PC-3 (cell line): Measurements from ENCODE around the gene PPP4R4. TPM values are rescaled to one million over a fixed set of nuclear protein-coding genes. Genes with fewer than 3 reads are reported as not detected.

Experiments
- ATAC-seq: fragments of 200-7000 bp; cut with Tn5 transposase; 2 replicates; pipeline ENCODE4 v1.9.1; 2020; ENCODE audit warnings: mild to moderate bottlenecking, moderate library complexity
- BruUV-seq: library from RNA; stranded (reverse); fragments of 400-500 nt; replicated peaks from 2 replicates; lab custom pipeline; 2021; lab: Mats Ljungman, UMichigan
- CTCF ChIA-PET: fragments of 300-600 bp; sonication (Branson Sonifier 250); formaldehyde crosslinking; loops from one replicate; lab custom pipeline; 2022; ENCODE audit warnings: antibody characterized with exemption; lab: Charles Lee
- POLR2A ChIA-PET: fragments of 300-600 bp; sonication (Branson Sonifier 250); formaldehyde crosslinking; loops from one replicate; lab custom pipeline; 2022; ENCODE audit warnings: antibody characterized with exemption; ENCODE audit not compliant: unreplicated experiment; lab: Charles Lee
- DNase-seq: peaks from one replicate; pipeline ENCODE4 v3.0.0-alpha.2; 2015
- H2AFZ ChIP-seq: fragments of 300-600 bp; sonication (generic); 2 replicates; pipeline ENCODE4 v1.6.0; 2016; ENCODE audit warnings: antibody characterized with exemption, low read length
- H3F3A ChIP-seq: fragments of 300-600 bp; sonication (generic); one replicate; pipeline ENCODE4 v1.6.0; 2017; ENCODE audit warnings: antibody characterized with exemption, low read length, control low read depth, mild to moderate bottlenecking; ENCODE audit not compliant: unreplicated experiment
- H3K27ac ChIP-seq: fragments of 300-600 bp; sonication (generic); 2 replicates; pipeline ENCODE4 v1.5.1; 2016; ENCODE audit warnings: mild to moderate bottlenecking, low read length
- H3K27me3 ChIP-seq: fragments of 300-600 bp; sonication (generic); 2 replicates; pipeline ENCODE4 v1.6.1; 2016; ENCODE audit warnings: low read length, mixed read lengths
- H3K36me3 ChIP-seq: fragments of 300-600 bp; sonication (generic); 2 replicates; pipeline ENCODE4 v1.6.1; 2016; ENCODE audit warnings: low read depth, mixed run types, low read length, mixed read lengths
- H3K4me1 ChIP-seq: fragments of 300-600 bp; sonication (generic); 2 replicates; pipeline ENCODE4 v1.5.1; 2016; ENCODE audit warnings: low read length; ENCODE audit not compliant: insufficient read depth
- H3K4me2 ChIP-seq: fragments of 300-600 bp; sonication (generic); 2 replicates; pipeline ENCODE4 v1.6.0; 2016; ENCODE audit warnings: low read length
- H3K4me3 ChIP-seq: fragments of 300-600 bp; sonication (generic); 2 replicates; pipeline ENCODE4 v1.5.1; 2016; ENCODE audit warnings: mild to moderate bottlenecking, low read length, mixed read lengths
- H3K79me2 ChIP-seq: fragments of 300-600 bp; sonication (generic); 2 replicates; pipeline ENCODE4 v1.6.1; 2017; ENCODE audit warnings: low read length, mixed read lengths
- H3K9ac ChIP-seq: fragments of 300-600 bp; sonication (generic); 2 replicates; pipeline ENCODE4 v1.6.0; 2016; ENCODE audit warnings: mild to moderate bottlenecking, low read length
- H3K9me2 ChIP-seq: fragments of 300-600 bp; sonication (generic); replicated peaks from 2 replicates; pipeline ENCODE4 v1.6.1; 2016; ENCODE audit warnings: mixed run types, low read length, mixed read lengths
- H3K9me3 ChIP-seq: fragments of 300-600 bp; sonication (generic); 2 replicates; pipeline ENCODE4 v1.6.1; 2016; ENCODE audit warnings: low read length, mixed read lengths
- H4K20me1 ChIP-seq: fragments of 300-600 bp; sonication (generic); 2 replicates; pipeline ENCODE4 v1.6.1; 2016; ENCODE audit warnings: low read length, mixed read lengths
- EZH2 ChIP-seq: fragments of 300-600 bp; sonication (generic); IDR thresholded peaks from one replicate; pipeline ENCODE4 v1.6.1; 2017; ENCODE audit warnings: antibody characterized with exemption, mild to moderate bottlenecking, low read length; ENCODE audit not compliant: unreplicated experiment
- EZH2phosphoT487 ChIP-seq: fragments of 300-600 bp; sonication (generic); IDR thresholded peaks from 2 replicates; pipeline ENCODE4 v1.6.1; 2018; ENCODE audit warnings: mild to moderate bottlenecking, antibody characterized with exemption, low read length, borderline replicate concordance
- intact Hi-C: fragments of 100-400 bp; cut with micrococcal nuclease; formaldehyde crosslinking; loops from 2 replicates; pipeline ENCODE4 v1.9.0; 2023
- total RNA-seq: library from RNA; depleted of rRNA; stranded (reverse); fragments of >200 nt; gene quantifications from 2 replicates; pipeline ENCODE4 v1.2.3, GENCODE V29; 2014
- TF ChIP-seq, protein P1 (sequence below): fragments of 300-600 bp; sonication (generic); conservative IDR thresholded peaks from 2 replicates; pipeline ENCODE4 v1.5.1; 2017; ENCODE audit warnings: antibody characterized with exemption, low read depth, mild to moderate bottlenecking, low read length

The PPP4R4 gene
- total RNA-seq, 1 experiment from 2014 or later: 0.11 TPM

DNA sequence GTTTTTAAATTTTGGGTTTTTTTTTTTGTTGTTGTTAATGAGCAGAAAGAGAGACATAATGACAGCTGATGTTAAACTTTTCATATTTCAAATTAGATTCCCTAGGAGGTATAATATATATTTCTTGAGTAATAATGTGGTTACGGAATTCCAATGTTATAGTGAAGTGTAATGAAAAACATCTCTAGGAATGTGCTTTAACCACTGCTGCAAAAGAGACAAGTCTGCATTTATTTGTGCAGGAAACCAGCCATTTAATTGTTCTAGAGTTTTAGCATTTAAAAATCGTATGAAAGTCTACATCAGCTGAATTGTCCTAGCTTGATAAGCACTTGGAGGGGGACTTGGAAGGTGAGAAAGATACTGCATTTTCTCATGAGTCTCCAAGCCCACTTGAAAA lies 104.6 kb downstream of the PPP4R4 start:
- DNase-seq (no peak), ATAC-seq (no peak)
- no peaks in the 10 kb centered on the region for H3K4me1 ChIP-seq
- ChIA-PET POLR2A (no interaction called here), CTCF (no interaction called here)
- TF ChIP-seq EZH2phosphoT487 (no peak), EZH2 (no peak)
- TF ChIP-seq, protein P1, sequence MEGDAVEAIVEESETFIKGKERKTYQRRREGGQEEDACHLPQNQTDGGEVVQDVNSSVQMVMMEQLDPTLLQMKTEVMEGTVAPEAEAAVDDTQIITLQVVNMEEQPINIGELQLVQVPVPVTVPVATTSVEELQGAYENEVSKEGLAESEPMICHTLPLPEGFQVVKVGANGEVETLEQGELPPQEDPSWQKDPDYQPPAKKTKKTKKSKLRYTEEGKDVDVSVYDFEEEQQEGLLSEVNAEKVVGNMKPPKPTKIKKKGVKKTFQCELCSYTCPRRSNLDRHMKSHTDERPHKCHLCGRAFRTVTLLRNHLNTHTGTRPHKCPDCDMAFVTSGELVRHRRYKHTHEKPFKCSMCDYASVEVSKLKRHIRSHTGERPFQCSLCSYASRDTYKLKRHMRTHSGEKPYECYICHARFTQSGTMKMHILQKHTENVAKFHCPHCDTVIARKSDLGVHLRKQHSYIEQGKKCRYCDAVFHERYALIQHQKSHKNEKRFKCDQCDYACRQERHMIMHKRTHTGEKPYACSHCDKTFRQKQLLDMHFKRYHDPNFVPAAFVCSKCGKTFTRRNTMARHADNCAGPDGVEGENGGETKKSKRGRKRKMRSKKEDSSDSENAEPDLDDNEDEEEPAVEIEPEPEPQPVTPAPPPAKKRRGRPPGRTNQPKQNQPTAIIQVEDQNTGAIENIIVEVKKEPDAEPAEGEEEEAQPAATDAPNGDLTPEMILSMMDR: no peak
- H3K27ac ChIP-seq: no peak overlapping the region
- intact Hi-C loops: no loop called here
- H2AFZ ChIP-seq: no peak overlapping the region
- H3K9me3 ChIP-seq: no peaks in the 10 kb centered on the region
- H3K36me3 ChIP-seq: no peaks in the 10 kb centered on the region
- no peaks in the 10 kb centered on the region for H3F3A ChIP-seq
- H3K9me2 ChIP-seq: no peaks in the 10 kb centered on the region
- H3K27me3 ChIP-seq: 0 out of 2 replicates have a peak, but pooled peaks cover 3% of the 10 kb centered on the region
- BruUV-seq: no TSS peak
- no peaks in the 10 kb centered on the region for H3K79me2 ChIP-seq
- no peaks in the 10 kb centered on the region for H4K20me1 ChIP-seq
- H3K4me3 ChIP-seq: no peak overlapping the region
- H3K9ac ChIP-seq: no peak overlapping the region
- no peak overlapping the region for H3K4me2 ChIP-seq

DNA sequence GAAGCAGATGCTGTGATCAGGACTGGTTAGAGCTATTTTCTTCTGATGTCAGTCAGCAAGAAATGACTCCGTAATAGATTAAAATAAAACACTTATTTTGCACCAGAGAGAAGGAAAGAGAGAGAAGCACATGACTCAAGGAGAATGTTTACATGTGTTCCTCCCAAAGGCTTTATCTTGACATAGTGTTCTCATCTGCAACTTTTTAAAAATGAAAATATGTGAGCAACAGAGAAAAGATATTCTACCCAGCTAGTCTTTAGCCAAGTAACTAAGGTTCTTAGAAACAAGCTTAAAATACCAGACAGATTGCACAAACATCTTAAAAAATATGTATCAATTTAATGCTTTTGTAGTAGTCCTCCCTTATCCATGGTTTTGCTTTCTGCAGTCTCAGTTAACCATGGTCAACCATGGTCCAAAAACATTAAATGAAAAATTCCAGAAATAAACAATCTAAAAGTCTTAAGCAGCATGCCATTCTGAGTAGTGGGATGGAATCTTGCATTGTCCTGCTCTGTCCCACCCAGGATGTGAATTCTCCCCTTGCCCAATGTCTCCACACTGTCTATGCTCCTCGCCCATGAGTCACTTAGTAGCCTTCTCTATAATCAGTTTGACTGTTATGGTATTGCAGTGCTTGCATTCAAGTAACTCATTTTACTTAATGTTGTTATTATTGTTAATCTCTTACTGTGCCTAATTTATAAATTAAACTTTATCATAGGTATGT lies 109.0 kb downstream of the PPP4R4 start:
- intact Hi-C loops: no loop called here
- no peaks in the 10 kb centered on the region for H3K79me2 ChIP-seq
- H3K4me1 ChIP-seq: no peaks in the 10 kb centered on the region
- no peak for ATAC-seq
- TF ChIP-seq, protein P1: no peak
- no peak for TF ChIP-seq EZH2phosphoT487
- no peak for TF ChIP-seq EZH2
- no TSS peak for BruUV-seq
- H3K9me2 ChIP-seq: no peaks in the 10 kb centered on the region
- CTCF ChIA-PET: no interaction called here
- H3K27ac ChIP-seq: no peak overlapping the region
- H3K4me3 ChIP-seq: no peak overlapping the region
- H3K9ac ChIP-seq: no peak overlapping the region
- no peak overlapping the region for H2AFZ ChIP-seq
- 0 out of 2 replicates have a peak, but pooled peaks cover 7% of the 10 kb centered on the region for H3K27me3 ChIP-seq
- no peaks in the 10 kb centered on the region for H3K36me3 ChIP-seq
- no peaks in the 10 kb centered on the region for H3K9me3 ChIP-seq
- no peaks in the 10 kb centered on the region for H4K20me1 ChIP-seq
- H3K4me2 ChIP-seq: no peak overlapping the region
- DNase-seq: no peak
- H3F3A ChIP-seq: no peaks in the 10 kb centered on the region
- POLR2A ChIA-PET: no interaction called here

- no peaks in the 10 kb centered on the region for H3K79me2 ChIP-seq
- no peak for TF ChIP-seq EZH2phosphoT487
- TF ChIP-seq, protein P1: no peak
These were observed 110.1 kb downstream of the PPP4R4 start for GRCh38 chr14:94284221-94284620.

More at GRCh38 chr14:94284221-94284620, 110.1 kb downstream of the PPP4R4 start:
- intact Hi-C loops: no loop called here
- no peaks in the 10 kb centered on the region for H3K9me3 ChIP-seq
- no peaks in the 10 kb centered on the region for H4K20me1 ChIP-seq
- H3K4me1 ChIP-seq: no peaks in the 10 kb centered on the region
- no peak overlapping the region for H2AFZ ChIP-seq
- ATAC-seq (no peak), DNase-seq (no peak)
- 0 out of 2 replicates have a peak, but pooled peaks cover 4% of the 10 kb centered on the region for H3K27me3 ChIP-seq
- H3F3A ChIP-seq: no peaks in the 10 kb centered on the region
- BruUV-seq: no TSS peak
- H3K9me2 ChIP-seq: no peaks in the 10 kb centered on the region
- H3K27ac ChIP-seq: no peak overlapping the region
- no peak overlapping the region for H3K4me2 ChIP-seq
- no peak overlapping the region for H3K9ac ChIP-seq
- CTCF ChIA-PET: no interaction called here
- H3K4me3 ChIP-seq: no peak overlapping the region
- no peaks in the 10 kb centered on the region for H3K36me3 ChIP-seq
- POLR2A ChIA-PET: no interaction called here
